PFSK-1 (cell line): ENCODE measurements around the gene KRTAP19-2.

ENCODE experiments used
- FOXP2 ChIP-seq: optimal IDR thresholded peaks from 2 replicates; pipeline ENCODE3; 2011; ENCODE audit warnings: borderline replicate concordance, control low read depth, inconsistent platforms; ENCODE audit not compliant: insufficient read depth; ENCODE audit errors: extremely low read length, extremely low read depth
- POLR2AphosphoS5 ChIP-seq: IDR thresholded peaks from 2 replicates; pipeline ENCODE4 v1.6.1; 2012; ENCODE audit warnings: low read depth, mild to moderate bottlenecking, control low read depth, low read length, moderate library complexity
- REST ChIP-seq, 2 experiments: IDR thresholded peaks; 2 replicates each; pipeline versions ENCODE4 v1.6.1 to v1.8.0; 2011 to 2012; ENCODE audit warnings: low read depth in 2 of 2, low read length in 2 of 2, control low read depth in 1 of 2, inconsistent platforms in 1 of 2, mild to moderate bottlenecking in 1 of 2, moderate library complexity in 1 of 2; ENCODE audit not compliant: insufficient read depth in 1 of 2
- SIN3A ChIP-seq: IDR thresholded peaks from 2 replicates; pipeline ENCODE4 v1.6.1; 2012; ENCODE audit warnings: mild to moderate bottlenecking, low read length, moderate library complexity, borderline replicate concordance; ENCODE audit not compliant: insufficient read depth
- TAF1 ChIP-seq: IDR thresholded peaks from 2 replicates; pipeline ENCODE4 v1.6.1; 2012; ENCODE audit warnings: low read length, control low read depth, borderline replicate concordance; ENCODE audit not compliant: insufficient read depth

The KRTAP19-2 gene

DNA sequence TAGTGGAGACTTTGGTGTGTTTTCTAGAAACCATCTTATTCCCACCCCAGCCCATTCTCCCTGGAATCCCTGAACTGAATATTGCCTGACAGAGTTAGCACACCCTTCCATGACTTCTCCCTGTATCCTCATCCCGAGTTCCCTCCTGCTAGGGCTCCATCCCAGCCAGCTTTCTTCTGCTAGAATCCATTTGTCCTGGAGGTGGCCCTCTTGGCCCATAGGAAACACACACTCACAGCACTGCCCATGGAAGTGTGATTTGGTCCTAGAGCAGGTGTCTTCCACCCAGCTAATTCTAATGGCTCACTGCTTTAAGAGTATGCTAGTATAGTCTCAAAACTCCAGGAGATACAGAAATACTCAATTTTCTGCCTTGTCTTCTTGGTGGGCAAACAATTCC lies 43.0 kb downstream of the KRTAP19-2 start:
- TF ChIP-seq POLR2AphosphoS5 (no peak), TAF1 (no peak), REST (IDR thresholded peaks at IDR 0.05; ENCODE audit: insufficient read depth in 1 of 2, low read depth in 2 of 2, low read length in 2 of 2) (no peak), FOXP2 (no peak), SIN3A (no peak)

DNA sequence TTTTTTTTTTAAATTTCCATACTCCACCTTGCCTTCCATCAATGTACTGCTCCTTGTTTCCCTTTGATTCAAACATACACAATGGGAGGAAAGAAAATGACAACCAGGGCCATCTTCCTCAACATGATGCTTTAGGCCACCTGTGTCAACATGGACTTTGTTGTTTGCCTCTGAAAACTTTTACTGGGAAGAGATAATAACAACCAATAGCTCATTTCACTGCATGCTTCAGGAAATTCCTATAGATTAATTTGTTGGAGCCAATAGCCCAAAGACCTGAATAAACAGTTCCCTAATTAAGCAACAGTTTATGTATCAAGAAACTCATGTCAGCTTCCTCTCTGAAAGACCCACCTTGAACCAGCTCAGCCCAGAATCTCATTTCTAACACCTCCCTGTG lies 44.0 kb downstream of the KRTAP19-2 start:
- no peak for TF ChIP-seq REST (IDR thresholded peaks at IDR 0.05; ENCODE audit: insufficient read depth in 1 of 2, low read depth in 2 of 2, low read length in 2 of 2)
- no peak for TF ChIP-seq FOXP2
- TF ChIP-seq SIN3A = no peak
- no peak for TF ChIP-seq POLR2AphosphoS5
- TF ChIP-seq TAF1 = no peak

DNA sequence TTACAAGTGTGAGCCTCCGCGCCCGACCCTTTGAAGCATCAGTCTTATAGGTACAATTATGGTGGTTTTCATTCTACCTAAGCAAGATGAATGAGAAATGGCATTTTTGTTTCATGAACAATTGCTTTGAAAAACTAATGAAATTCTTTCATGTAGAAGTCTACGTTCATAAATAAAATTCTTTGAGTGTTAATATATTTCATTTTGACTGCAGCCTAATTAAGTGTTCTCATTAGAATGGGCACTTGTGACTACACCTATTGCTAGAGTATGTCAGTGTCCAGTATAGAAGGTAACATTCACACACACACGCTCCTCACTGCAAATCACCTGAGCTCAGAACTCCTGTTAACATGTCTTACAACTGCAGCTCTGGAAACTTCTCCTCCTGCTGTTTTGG lies 47.3 kb downstream of the KRTAP19-2 start, which contains the start of gene KRTAP15-1:
Gene KRTAP15-1, plus strand, starts transcription at position 301 of the 400 bp plus-strand sequence. Its CDS starts 53 bp downstream, at position 354.
- TF ChIP-seq TAF1 = no peak
